Measurements from ENCODE around the gene GLRX.

Gene GLRX

DNA sequence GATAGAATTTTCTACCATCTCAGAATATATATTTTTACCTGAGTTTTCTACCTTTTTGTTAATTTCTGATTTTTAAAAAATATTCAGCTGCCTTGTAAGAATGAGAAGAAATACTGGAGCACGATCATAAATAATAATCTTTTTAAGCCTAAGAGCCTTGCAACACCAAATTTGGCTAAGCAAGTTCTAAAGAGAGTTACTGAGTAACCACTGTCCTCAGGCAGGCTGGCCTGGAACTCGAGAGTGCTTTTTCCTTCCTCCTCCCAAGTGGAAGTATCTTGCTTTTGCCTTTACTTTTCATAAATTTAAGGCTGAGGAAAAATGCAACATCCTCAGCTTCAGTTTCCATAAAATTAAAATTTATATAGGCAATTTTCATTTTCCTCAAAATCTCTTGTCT lies 21.0 kb downstream of the GLRX start:
- no peak overlapping the region for H3K4me3 ChIP-seq (replicated peaks; ENCODE audit: low read depth, low read length)
- TF ChIP-seq, protein P1, sequence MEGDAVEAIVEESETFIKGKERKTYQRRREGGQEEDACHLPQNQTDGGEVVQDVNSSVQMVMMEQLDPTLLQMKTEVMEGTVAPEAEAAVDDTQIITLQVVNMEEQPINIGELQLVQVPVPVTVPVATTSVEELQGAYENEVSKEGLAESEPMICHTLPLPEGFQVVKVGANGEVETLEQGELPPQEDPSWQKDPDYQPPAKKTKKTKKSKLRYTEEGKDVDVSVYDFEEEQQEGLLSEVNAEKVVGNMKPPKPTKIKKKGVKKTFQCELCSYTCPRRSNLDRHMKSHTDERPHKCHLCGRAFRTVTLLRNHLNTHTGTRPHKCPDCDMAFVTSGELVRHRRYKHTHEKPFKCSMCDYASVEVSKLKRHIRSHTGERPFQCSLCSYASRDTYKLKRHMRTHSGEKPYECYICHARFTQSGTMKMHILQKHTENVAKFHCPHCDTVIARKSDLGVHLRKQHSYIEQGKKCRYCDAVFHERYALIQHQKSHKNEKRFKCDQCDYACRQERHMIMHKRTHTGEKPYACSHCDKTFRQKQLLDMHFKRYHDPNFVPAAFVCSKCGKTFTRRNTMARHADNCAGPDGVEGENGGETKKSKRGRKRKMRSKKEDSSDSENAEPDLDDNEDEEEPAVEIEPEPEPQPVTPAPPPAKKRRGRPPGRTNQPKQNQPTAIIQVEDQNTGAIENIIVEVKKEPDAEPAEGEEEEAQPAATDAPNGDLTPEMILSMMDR (IDR thresholded peaks at IDR 0.05; ENCODE audit: insufficient read depth, low read length, poor library complexity, severe bottlenecking), result no peak
- no peak for DNase-seq (ENCODE audit: extremely low read depth, insufficient read length)
- H3K36me3 ChIP-seq (ENCODE audit: control insufficient read depth, insufficient read depth, low read length), result no peaks in the 10 kb centered on the region
- no peaks in the 10 kb centered on the region for H3K27me3 ChIP-seq (replicated peaks; ENCODE audit: control insufficient read depth, insufficient read depth, low read length)

DNA sequence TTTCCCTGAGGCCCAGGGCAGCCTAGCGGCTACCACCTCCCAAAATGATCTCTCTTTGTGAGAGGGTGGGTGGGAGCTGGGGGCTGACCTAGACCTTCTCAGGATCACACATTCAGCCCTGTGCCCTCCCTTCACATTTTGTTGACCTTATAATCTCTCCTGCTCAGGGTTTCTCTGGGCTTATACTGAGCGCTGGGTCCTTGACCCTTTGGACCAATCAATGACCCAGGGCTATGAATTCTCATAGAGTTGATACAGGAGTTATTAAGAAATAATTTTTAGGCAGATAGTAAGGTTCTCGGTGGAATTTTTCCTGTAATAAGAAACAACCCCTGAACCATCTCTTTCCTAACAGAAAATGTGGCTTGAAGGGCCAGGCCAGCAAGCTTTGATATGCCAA lies 22.0 kb downstream of the GLRX start:
- no peak for DNase-seq (ENCODE audit: extremely low read depth, insufficient read length)
- Histone ChIP-seq H3K36me3 (ENCODE audit: control insufficient read depth, insufficient read depth, low read length) (no peaks in the 10 kb centered on the region), H3K27me3 (replicated peaks; ENCODE audit: control insufficient read depth, insufficient read depth, low read length) (no peaks in the 10 kb centered on the region), H3K4me3 (replicated peaks; ENCODE audit: low read depth, low read length) (no peak overlapping the region)
- TF ChIP-seq, protein P1 (IDR thresholded peaks at IDR 0.05; ENCODE audit: insufficient read depth, low read length, poor library complexity, severe bottlenecking), result no peak

DNA sequence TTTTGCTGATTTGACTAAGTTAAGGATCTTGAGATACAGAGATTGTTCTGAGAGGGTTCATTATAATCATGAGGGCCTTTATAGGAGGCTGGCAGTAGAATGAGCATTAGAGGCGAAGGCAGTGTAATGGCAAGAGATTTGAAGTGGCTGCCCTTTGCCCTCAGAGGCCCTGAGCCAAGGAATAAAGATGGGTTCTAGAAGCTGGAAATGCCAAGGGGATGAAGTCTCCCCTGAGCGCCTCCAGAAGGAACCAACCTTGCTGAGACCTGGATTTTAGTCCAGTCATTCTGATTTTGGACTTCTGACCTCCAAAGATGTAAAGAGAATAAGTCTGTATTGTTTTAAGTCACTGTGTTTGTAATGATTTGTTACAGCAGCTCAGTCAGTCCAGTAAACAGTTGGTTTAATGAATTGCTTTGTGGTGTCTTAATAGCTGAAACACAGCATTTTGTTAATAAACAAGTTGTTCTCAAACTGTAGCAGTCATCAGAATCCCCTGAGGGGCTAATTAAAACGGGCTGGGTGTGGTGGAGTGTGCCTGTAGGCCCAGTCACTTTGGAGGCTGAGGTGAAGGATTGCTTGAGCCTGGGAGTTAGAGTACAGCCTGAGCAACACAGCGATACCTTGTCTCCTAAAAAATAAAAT lies 23.2 kb downstream of the GLRX start:
- Histone ChIP-seq H3K36me3 (ENCODE audit: control insufficient read depth, insufficient read depth, low read length) (no peaks in the 10 kb centered on the region), H3K4me3 (replicated peaks; ENCODE audit: low read depth, low read length) (no peak overlapping the region), H3K27me3 (replicated peaks; ENCODE audit: control insufficient read depth, insufficient read depth, low read length) (no peaks in the 10 kb centered on the region)
- TF ChIP-seq, protein P1 (IDR thresholded peaks at IDR 0.05; ENCODE audit: insufficient read depth, low read length, poor library complexity, severe bottlenecking), result no peak
- DNase-seq (ENCODE audit: extremely low read depth, insufficient read length), result no peak

DNA sequence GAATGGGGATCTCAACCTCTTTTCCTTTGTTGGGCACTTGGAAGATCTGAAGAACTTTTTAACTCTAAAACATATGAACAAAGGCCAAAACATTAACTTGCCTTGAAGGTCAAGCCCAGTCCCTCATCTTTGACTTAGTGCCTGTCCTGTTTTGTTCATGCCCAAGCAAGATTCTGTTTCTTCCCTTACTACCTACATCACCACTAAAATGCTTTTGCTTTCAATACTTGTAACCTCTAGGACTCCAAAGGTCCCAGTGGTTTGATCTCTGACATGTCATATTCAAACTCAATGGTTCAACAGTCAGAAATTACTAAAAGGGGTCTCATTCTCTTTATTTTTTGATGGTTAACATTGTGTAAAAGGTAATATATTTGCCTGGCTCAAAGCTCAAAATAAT lies 24.0 kb downstream of the GLRX start:
- no peaks in the 10 kb centered on the region for H3K36me3 ChIP-seq (ENCODE audit: control insufficient read depth, insufficient read depth, low read length)
- H3K4me3 ChIP-seq (replicated peaks; ENCODE audit: low read depth, low read length), result no peak overlapping the region
- H3K27me3 ChIP-seq (replicated peaks; ENCODE audit: control insufficient read depth, insufficient read depth, low read length), result no peaks in the 10 kb centered on the region
- DNase-seq (ENCODE audit: extremely low read depth, insufficient read length), result no peak
- TF ChIP-seq, protein P1 (IDR thresholded peaks at IDR 0.05; ENCODE audit: insufficient read depth, low read length, poor library complexity, severe bottlenecking), result no peak

DNA sequence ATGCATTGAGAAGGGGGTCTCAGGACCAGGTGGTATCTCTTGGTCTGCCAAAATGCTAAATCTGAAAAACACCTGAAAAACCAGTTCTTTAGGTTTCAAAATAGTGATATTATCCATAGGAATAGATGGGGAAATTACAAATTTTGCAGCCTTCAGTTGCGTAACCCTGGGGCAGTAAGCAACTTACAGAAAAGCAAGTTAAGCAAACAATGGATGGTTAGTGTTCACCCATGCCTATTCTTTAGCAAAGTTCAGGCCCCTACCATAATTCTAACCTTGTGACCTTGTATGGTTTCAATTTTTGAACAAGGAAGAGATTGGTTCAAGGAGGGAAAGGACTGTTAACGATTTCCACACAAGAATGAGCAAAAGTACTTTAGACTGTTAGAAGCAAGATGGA lies 24.5 kb downstream of the GLRX start:
- TF ChIP-seq, protein P1 (IDR thresholded peaks at IDR 0.05; ENCODE audit: insufficient read depth, low read length, poor library complexity, severe bottlenecking), result no peak
- DNase-seq (ENCODE audit: extremely low read depth, insufficient read length), result no peak
- H3K27me3 ChIP-seq (replicated peaks; ENCODE audit: control insufficient read depth, insufficient read depth, low read length), result no peaks in the 10 kb centered on the region
- no peak overlapping the region for H3K4me3 ChIP-seq (replicated peaks; ENCODE audit: low read depth, low read length)
- no peaks in the 10 kb centered on the region for H3K36me3 ChIP-seq (ENCODE audit: control insufficient read depth, insufficient read depth, low read length)

DNA sequence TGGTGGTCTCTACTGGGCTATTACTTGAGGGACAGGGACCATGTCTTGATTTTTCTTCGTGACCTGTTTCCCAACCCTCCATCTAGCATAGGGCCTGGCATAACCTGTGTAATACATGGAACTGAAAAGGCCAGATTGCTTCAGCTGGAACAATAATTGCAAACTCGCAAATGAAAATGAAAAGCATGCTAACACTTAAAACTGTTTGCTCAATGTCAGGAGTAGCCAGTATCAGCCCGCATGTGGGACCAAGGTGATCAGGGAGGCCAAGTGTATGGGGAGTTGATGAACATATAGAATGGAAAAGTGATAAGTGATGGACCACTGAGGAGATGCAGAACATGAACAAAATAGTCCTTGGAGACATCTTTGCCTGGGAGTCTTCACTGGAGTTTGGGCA lies 25.2 kb downstream of the GLRX start:
- no peak for DNase-seq (ENCODE audit: extremely low read depth, insufficient read length)
- TF ChIP-seq, protein P1 (IDR thresholded peaks at IDR 0.05; ENCODE audit: insufficient read depth, low read length, poor library complexity, severe bottlenecking), result no peak
- Histone ChIP-seq H3K4me3 (replicated peaks; ENCODE audit: low read depth, low read length) (no peak overlapping the region), H3K27me3 (replicated peaks; ENCODE audit: control insufficient read depth, insufficient read depth, low read length) (no peaks in the 10 kb centered on the region), H3K36me3 (ENCODE audit: control insufficient read depth, insufficient read depth, low read length) (no peaks in the 10 kb centered on the region)
